AG09319 (cell line): Measurements from ENCODE around the gene RNF224.

Experiments
- DNase-seq: peaks from one replicate; pipeline ENCODE4 v3.0.0-alpha.2; 2010; ENCODE audit warnings: low read depth; ENCODE audit errors: extremely low read depth
- CTCF ChIP-seq: IDR thresholded peaks from 2 replicates; pipeline ENCODE4 v1.5.1; 2011; ENCODE audit warnings: low read depth, mild to moderate bottlenecking, inconsistent platforms, low read length, moderate library complexity

RNF224 gene

GRCh38 chr9:137272241-137273094 is 45.2 kb downstream of the RNF224 start:
- TF ChIP-seq CTCF = no peak
- no peak for DNase-seq

GRCh38 chr9:137273095-137273490 is 45.8 kb downstream of the RNF224 start:
- no peak for TF ChIP-seq CTCF
- no peak for DNase-seq

- DNase-seq = no peak
- TF ChIP-seq CTCF = no peak
Observed at GRCh38 chr9:137273611-137274320, 46.5 kb downstream of the RNF224 start.

- no peak for TF ChIP-seq CTCF
- no peak for DNase-seq
Observed at GRCh38 chr9:137275203-137275587, 47.9 kb downstream of the RNF224 start.

- no peak for DNase-seq
- TF ChIP-seq CTCF = no peak
Observed at GRCh38 chr9:137275588-137276472, 48.5 kb downstream of the RNF224 start.

- DNase-seq = no peak
- no peak for TF ChIP-seq CTCF
Observed at GRCh38 chr9:137276473-137277328, 49.4 kb downstream of the RNF224 start.
